ENCODE data around the gene ADCY9.

Gene ADCY9

GRCh38 chr16:4011225-4011939, 104.9 kb downstream of the ADCY9 start:
- H3K79me2 ChIP-seq (ENCODE audit: control insufficient read depth, low read length): no peaks in the 10 kb centered on the region
- TF ChIP-seq CTCF (IDR thresholded peaks at IDR 0.05; ENCODE audit: low read depth, low read length, poor library complexity, severe bottlenecking) (no peak), EZH2phosphoT487 (IDR thresholded peaks at IDR 0.05; ENCODE audit: borderline replicate concordance, low read length) (no peak)
- H3K36me3 ChIP-seq (ENCODE audit: control insufficient read depth, low read length): no peaks in the 10 kb centered on the region
- no peak overlapping the region for H3K27ac ChIP-seq (ENCODE audit: low read depth, low read length)
- no peak overlapping the region for H3K4me3 ChIP-seq (ENCODE audit: low read length)
- no peaks in the 10 kb centered on the region for H4K20me1 ChIP-seq (ENCODE audit: control insufficient read depth, insufficient read depth, low read depth, low read length)
- no peaks in the 10 kb centered on the region for H3F3A ChIP-seq (ENCODE audit: control insufficient read depth, insufficient read depth)
- no peaks in the 10 kb centered on the region for H3K4me1 ChIP-seq (ENCODE audit: control insufficient read depth, low read length)
- H3K27me3 ChIP-seq (ENCODE audit: control insufficient read depth, low read length): no peaks in the 10 kb centered on the region
- no peak overlapping the region for H3K4me2 ChIP-seq (ENCODE audit: low read length)
- no peaks in the 10 kb centered on the region for H3K9me2 ChIP-seq (replicated peaks; ENCODE audit: control insufficient read depth, low read length)
- H3K9me3 ChIP-seq (ENCODE audit: control insufficient read depth, insufficient read depth, low read length): no peaks in the 10 kb centered on the region

GRCh38 chr16:4010225-4011158, 105.8 kb downstream of the ADCY9 start:
- Histone ChIP-seq H3K27ac (ENCODE audit: low read depth, low read length) (no peak overlapping the region), H3K4me3 (ENCODE audit: low read length) (no peak overlapping the region), H3K4me1 (ENCODE audit: control insufficient read depth, low read length) (no peaks in the 10 kb centered on the region), H3K9me3 (ENCODE audit: control insufficient read depth, insufficient read depth, low read length) (no peaks in the 10 kb centered on the region), H3F3A (ENCODE audit: control insufficient read depth, insufficient read depth) (no peaks in the 10 kb centered on the region), H4K20me1 (ENCODE audit: control insufficient read depth, insufficient read depth, low read depth, low read length) (no peaks in the 10 kb centered on the region), H3K4me2 (ENCODE audit: low read length) (no peak overlapping the region), H3K36me3 (ENCODE audit: control insufficient read depth, low read length) (no peaks in the 10 kb centered on the region), H3K27me3 (ENCODE audit: control insufficient read depth, low read length) (no peaks in the 10 kb centered on the region), H3K9me2 (replicated peaks; ENCODE audit: control insufficient read depth, low read length) (no peaks in the 10 kb centered on the region), H3K79me2 (ENCODE audit: control insufficient read depth, low read length) (no peaks in the 10 kb centered on the region)
- TF ChIP-seq EZH2phosphoT487 (IDR thresholded peaks at IDR 0.05; ENCODE audit: borderline replicate concordance, low read length): no peak
- TF ChIP-seq CTCF (IDR thresholded peaks at IDR 0.05; ENCODE audit: low read depth, low read length, poor library complexity, severe bottlenecking): no peak

GRCh38 chr16:4009177-4009576, 107.1 kb downstream of the ADCY9 start:
- H3K4me3 ChIP-seq (ENCODE audit: low read length): no peak overlapping the region
- TF ChIP-seq EZH2phosphoT487 (IDR thresholded peaks at IDR 0.05; ENCODE audit: borderline replicate concordance, low read length) (no peak), CTCF (IDR thresholded peaks at IDR 0.05; ENCODE audit: low read depth, low read length, poor library complexity, severe bottlenecking) (no peak)
- no peaks in the 10 kb centered on the region for H3K9me2 ChIP-seq (replicated peaks; ENCODE audit: control insufficient read depth, low read length)
- H3K36me3 ChIP-seq (ENCODE audit: control insufficient read depth, low read length): no peaks in the 10 kb centered on the region
- no peak overlapping the region for H3K27ac ChIP-seq (ENCODE audit: low read depth, low read length)
- H4K20me1 ChIP-seq (ENCODE audit: control insufficient read depth, insufficient read depth, low read depth, low read length): no peaks in the 10 kb centered on the region
- H3K79me2 ChIP-seq (ENCODE audit: control insufficient read depth, low read length): no peaks in the 10 kb centered on the region
- no peaks in the 10 kb centered on the region for H3F3A ChIP-seq (ENCODE audit: control insufficient read depth, insufficient read depth)
- no peak overlapping the region for H3K4me2 ChIP-seq (ENCODE audit: low read length)
- no peaks in the 10 kb centered on the region for H3K9me3 ChIP-seq (ENCODE audit: control insufficient read depth, insufficient read depth, low read length)
- H3K27me3 ChIP-seq (ENCODE audit: control insufficient read depth, low read length): no peaks in the 10 kb centered on the region
- H3K4me1 ChIP-seq (ENCODE audit: control insufficient read depth, low read length): no peaks in the 10 kb centered on the region

All from DOHH2 (cell line).